GM10248 (cell line): ENCODE data around the gene ABCA7.
"Not testable (repeated sequence)": the region's sequence is repeated elsewhere in the genome, so short reads cannot be mapped to it uniquely, and the experiment has no call there.

Experiments used
- CTCF ChIA-PET: fragments of 300-600 bp; sonication (Branson Sonifier 250); formaldehyde crosslinking; extraction: SDS; loops from one replicate; lab custom pipeline; 2021; ENCODE audit warnings: antibody characterized with exemption; lab: Yijun Ruan, JAX
- POLR2A ChIA-PET: fragments of 350-650 bp; sonication (Branson Sonifier 250); formaldehyde crosslinking; extraction: SDS; loops from one replicate; lab custom pipeline; 2020; ENCODE audit warnings: antibody characterized with exemption; lab: Yijun Ruan, JAX
- DNase-seq: peaks from one replicate; pipeline ENCODE4 v3.0.0; 2012; ENCODE audit errors: extremely low spot score
- TF ChIP-seq, protein P1 (sequence below): IDR thresholded peaks from 2 replicates; pipeline ENCODE4 v1.5.1; 2012; ENCODE audit warnings: mild to moderate bottlenecking, low read depth; ENCODE audit errors: extremely low read depth, missing control alignments, control extremely low read depth

ABCA7 gene

GRCh38 chr19:1019980-1020867 is 19.7 kb upstream of the ABCA7 start:
- TF ChIP-seq, protein P1, sequence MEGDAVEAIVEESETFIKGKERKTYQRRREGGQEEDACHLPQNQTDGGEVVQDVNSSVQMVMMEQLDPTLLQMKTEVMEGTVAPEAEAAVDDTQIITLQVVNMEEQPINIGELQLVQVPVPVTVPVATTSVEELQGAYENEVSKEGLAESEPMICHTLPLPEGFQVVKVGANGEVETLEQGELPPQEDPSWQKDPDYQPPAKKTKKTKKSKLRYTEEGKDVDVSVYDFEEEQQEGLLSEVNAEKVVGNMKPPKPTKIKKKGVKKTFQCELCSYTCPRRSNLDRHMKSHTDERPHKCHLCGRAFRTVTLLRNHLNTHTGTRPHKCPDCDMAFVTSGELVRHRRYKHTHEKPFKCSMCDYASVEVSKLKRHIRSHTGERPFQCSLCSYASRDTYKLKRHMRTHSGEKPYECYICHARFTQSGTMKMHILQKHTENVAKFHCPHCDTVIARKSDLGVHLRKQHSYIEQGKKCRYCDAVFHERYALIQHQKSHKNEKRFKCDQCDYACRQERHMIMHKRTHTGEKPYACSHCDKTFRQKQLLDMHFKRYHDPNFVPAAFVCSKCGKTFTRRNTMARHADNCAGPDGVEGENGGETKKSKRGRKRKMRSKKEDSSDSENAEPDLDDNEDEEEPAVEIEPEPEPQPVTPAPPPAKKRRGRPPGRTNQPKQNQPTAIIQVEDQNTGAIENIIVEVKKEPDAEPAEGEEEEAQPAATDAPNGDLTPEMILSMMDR, result no peak
- no peak for DNase-seq
- CTCF ChIA-PET, result interaction anchor here (0.9 to 2.4 kb wide), 3 partner anchors 14 to 223 kb away, joined by 4 to 7 read pairs (median 5); no protein-coding TSS in a partner anchor
- POLR2A ChIA-PET, result interaction anchor here (0.6 to 2.3 kb wide), 4 partner anchors 10 to 127 kb away, joined by 3 to 8 read pairs (median 4); partner anchors contain the start of gene ABCA7

- POLR2A ChIA-PET, result interaction anchor here (1.0 to 2.3 kb wide), 6 partner anchors 8 to 112 kb away, joined by 3 to 8 read pairs (median 6); partner anchors contain the start of gene ABCA7
- TF ChIP-seq, protein P1, result no peak
- CTCF ChIA-PET, result interaction anchor here (0.8 to 2.4 kb wide), 4 partner anchors 11 to 223 kb away, joined by 3 to 5 read pairs (median 4); no protein-coding TSS in a partner anchor
- peak; percentile 98 for DNase-seq
These were observed 19.0 kb upstream of the ABCA7 start, which contains the start of gene TMEM259 for GRCh38 chr19:1020868-1021425. TMEM259 (minus strand) TSS chr19:1021123; CDS start chr19:1020996, 127 bp downstream.

- CTCF ChIA-PET, result interaction anchor here (1.1 kb wide), 1 partner anchor 16 kb away, joined by 3 read pairs; the partner anchor contains the start of gene ABCA7
- POLR2A ChIA-PET, DNase-seq: not testable (repeated sequence)
These were observed 16.1 kb upstream of the ABCA7 start for GRCh38 chr19:1023883-1024188.

DNA sequence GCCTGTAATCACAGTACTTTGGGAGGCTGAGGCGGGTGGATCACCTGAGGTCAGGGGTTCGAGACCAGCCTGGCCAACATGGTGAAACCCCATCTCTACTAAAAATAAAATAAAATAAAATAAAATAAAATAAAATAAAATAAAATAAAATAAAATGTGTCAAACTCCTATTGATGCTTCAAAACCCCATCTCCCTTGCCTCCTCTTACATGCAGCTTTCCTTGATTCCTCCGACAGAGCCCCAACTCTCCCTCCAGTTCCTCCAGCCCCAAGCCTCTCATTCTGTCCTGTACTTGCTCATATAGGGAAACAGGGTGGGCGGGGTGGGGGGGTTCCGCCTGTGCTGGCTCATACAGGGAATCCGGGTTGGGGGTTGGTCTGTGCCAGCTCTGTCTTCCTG is 14.8 kb upstream of the ABCA7 start:
- DNase-seq, result not testable (repeated sequence)
- POLR2A ChIA-PET, result interaction anchor here (0.9 kb wide), 1 partner anchor 109 kb away, joined by 3 read pairs; no protein-coding TSS in a partner anchor
- CTCF ChIA-PET, result interaction anchor here (0.8 to 5.8 kb wide), 3 partner anchors 10 to 162 kb away, joined by 3 to 32 read pairs (median 3); partner anchors contain the start of gene ABCA7

DNA sequence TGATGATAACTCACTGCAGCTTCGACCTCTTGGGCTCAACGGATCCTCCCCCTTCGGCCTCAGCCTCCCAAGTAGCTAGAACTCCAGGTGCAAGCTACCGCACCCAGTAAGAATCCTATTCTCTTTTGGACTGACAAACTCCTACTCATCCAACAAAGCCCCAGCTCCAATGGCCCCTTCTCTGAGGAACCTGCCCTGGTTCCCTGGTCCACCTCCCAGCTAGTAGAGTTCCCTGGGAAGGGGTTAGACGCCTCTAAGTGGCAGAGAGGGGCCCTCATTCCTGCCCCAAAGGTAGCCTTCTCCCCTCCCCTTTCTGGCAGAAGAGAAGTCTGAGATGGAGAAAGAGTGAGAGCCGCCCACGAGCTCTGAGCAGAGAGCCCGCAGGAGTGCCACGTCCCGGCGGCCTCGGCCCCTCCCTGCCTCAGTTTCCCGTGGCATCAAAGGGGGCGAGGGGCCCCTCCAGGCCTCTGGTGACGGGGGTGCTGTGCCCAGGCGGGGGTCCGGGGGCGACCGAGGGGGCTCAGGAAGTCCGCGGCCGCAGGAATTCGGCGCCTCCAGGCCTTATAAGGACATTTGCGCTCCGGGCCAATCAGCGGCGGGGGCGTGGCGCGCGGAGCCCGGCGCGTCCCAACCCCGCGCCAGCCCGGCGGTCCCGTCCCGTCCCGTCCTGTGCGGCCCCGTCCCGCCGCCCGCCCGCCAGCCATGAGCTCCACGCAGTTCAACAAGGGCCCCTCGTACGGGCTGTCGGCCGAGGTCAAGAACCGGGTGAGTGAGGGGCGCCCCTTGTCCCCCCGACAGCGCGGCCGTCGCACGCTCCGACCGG is 13.7 kb upstream of the ABCA7 start, which contains the start of gene CNN2:
TSS of gene CNN2 (plus strand) at position 649 of the 823 bp plus-strand sequence. CDS start at position 703, 54 bp downstream.
- peak; percentile 88 for DNase-seq
- POLR2A ChIA-PET, result interaction anchor here (0.6 to 1.1 kb wide), 6 partner anchors 22 to 399 kb away, joined by 3 to 4 read pairs (median 3); partner anchors contain the start of gene CIRBP
- TF ChIP-seq, protein P1, result no peak
- CTCF ChIA-PET, result interaction anchor here (0.7 to 5.8 kb wide), 7 partner anchors 12 to 257 kb away, joined by 3 to 32 read pairs (median 4); partner anchors contain the start of genes ABCA7 and WDR18

DNA sequence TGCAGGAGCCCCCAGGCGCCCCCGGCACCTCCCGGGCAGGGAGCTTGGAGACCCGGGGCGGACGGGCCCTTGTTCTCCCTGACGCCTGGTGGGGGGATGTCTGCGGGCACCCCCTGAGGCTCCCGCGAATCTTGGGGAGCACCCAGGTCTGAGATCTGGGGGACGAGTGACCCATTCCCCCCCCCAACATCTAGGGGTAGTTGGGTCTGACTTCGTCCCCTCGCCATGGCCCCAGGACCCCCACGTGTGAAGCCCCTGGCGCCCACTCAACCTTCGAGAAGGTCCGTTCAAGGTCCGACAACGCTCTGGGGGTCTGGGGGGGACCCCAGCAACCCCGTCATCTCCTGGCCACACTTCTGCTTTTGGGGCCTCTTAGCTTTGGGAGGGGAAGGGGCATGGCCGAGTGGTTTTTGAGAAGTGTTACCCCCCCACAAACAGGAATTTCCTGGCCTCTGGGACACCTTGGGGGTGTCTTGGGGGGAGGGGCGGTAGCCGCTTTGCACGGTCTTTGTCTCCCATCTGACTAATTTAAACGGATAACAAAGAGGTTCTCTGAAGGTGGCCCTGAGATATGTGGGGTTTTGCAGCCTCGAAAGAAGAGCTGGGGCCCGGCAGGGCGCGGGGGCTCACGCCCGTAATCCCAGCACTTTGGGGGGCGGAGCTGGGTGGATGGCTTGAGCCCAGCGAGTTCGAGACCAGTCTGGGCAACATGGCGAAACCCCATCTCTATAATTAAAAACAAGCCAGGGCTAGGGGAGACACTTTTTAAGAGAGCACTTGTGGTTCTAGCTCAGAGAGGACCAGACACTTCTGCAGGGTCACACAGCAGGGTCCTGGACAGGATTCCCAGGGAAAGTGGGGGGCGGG is 12.9 kb upstream of the ABCA7 start:
- CTCF ChIA-PET, result interaction anchor here (1.2 to 5.8 kb wide), 5 partner anchors 12 to 217 kb away, joined by 3 to 32 read pairs (median 5); partner anchors contain the start of genes ABCA7 and WDR18
- POLR2A ChIA-PET, result interaction anchor here (0.6 to 1.1 kb wide), 6 partner anchors 11 to 400 kb away, joined by 3 to 4 read pairs (median 4); partner anchors contain the start of gene CIRBP
- TF ChIP-seq, protein P1, result no peak
- DNase-seq, result no peak
